ENCODE results near the gene LMBR1L. TPM values are rescaled to one million over a fixed set of nuclear protein-coding genes. Genes with fewer than 3 reads are reported as not detected.
A peak's percentile ranks its signal among the peaks of the same experiment; 100 is the strongest.

LMBR1L gene
- total and polyA plus RNA-seq, 2 of the 13 experiments (the other 11 are each of a cell fraction or from before 2014, with no cell fraction given), result 12.2 to 65.9 TPM

- TF ChIP-seq ZNF841 (CRISPR knock-in tag; IDR thresholded peaks at IDR 0.05; ENCODE audit: borderline replicate concordance) (no peak), SMARCE1 (IDR thresholded peaks at IDR 0.05; ENCODE audit: borderline replicate concordance) (no peak), ZNF136 (CRISPR knock-in tag; IDR thresholded peaks at IDR 0.05; ENCODE audit: low read depth) (no peak), ZNF740 (CRISPR knock-in tag; IDR thresholded peaks at IDR 0.05) (0 out of 2 replicates have a peak, but pooled peaks have one; percentile 28), ZNF788 (CRISPR knock-in tag; IDR thresholded peaks at IDR 0.05; ENCODE audit: borderline replicate concordance) (no peak), HOXA7 (CRISPR knock-in tag; IDR thresholded peaks at IDR 0.05) (no peak), ZNF549 (CRISPR knock-in tag; IDR thresholded peaks at IDR 0.05) (no peak; the same call in 1 of the 2 replicates), ZNF883 (CRISPR knock-in tag; IDR thresholded peaks at IDR 0.05; ENCODE audit: not compliant biosample characterization) (peak; percentile 51), MED8 (CRISPR knock-in tag; IDR thresholded peaks at IDR 0.05; ENCODE audit: insufficient replicate concordance) (no peak), CENPX (CRISPR knock-in tag; IDR thresholded peaks at IDR 0.05) (no peak), RARG (CRISPR knock-in tag; IDR thresholded peaks at IDR 0.05; ENCODE audit: low read depth) (no peak), AKAP8 (CRISPR knock-in tag; IDR thresholded peaks at IDR 0.05) (no peak), ZNF414 (CRISPR knock-in tag; IDR thresholded peaks at IDR 0.05) (no peak), TRIM24 (CRISPR knock-in tag; IDR thresholded peaks at IDR 0.05) (no peak), HOXA9 (CRISPR knock-in tag; IDR thresholded peaks at IDR 0.05; ENCODE audit: borderline replicate concordance) (no peak), HNRNPUL1 (IDR thresholded peaks at IDR 0.05; ENCODE audit: low read depth, low read length) (no peak), SRSF4 (IDR thresholded peaks at IDR 0.05; ENCODE audit: low read depth, low read length, poor library complexity, severe bottlenecking) (no peak), YY1 (IDR thresholded peaks at IDR 0.05; ENCODE audit: insufficient read depth, insufficient replicate concordance, low read depth, low read length) (no peak), CCDC6 (CRISPR knock-in tag; IDR thresholded peaks at IDR 0.05) (peak; percentile 85; the same call in 1 of the 2 replicates), RBM39 (IDR thresholded peaks at IDR 0.05; ENCODE audit: low read depth, low read length, poor library complexity, severe bottlenecking) (peak; percentile 49), ZNF598 (CRISPR knock-in tag; IDR thresholded peaks at IDR 0.05; ENCODE audit: borderline replicate concordance) (peak; percentile 68; the same call in 1 of the 2 replicates), ZNF562 (CRISPR knock-in tag; IDR thresholded peaks at IDR 0.05; ENCODE audit: borderline replicate concordance) (no peak), MYC (CRISPR knock-in tag; IDR thresholded peaks at IDR 0.05; ENCODE audit: borderline replicate concordance) (peak; percentile 75; the same call in 1 of the 2 replicates), CBX2 (IDR thresholded peaks at IDR 0.05; ENCODE audit: low read depth, low read length) (no peak), CBX2 (CRISPR knock-in tag; IDR thresholded peaks at IDR 0.05; ENCODE audit: low read depth) (0 out of 2 replicates have a peak, but pooled peaks have one; percentile 59)
- TF ChIP-seq, protein P1, sequence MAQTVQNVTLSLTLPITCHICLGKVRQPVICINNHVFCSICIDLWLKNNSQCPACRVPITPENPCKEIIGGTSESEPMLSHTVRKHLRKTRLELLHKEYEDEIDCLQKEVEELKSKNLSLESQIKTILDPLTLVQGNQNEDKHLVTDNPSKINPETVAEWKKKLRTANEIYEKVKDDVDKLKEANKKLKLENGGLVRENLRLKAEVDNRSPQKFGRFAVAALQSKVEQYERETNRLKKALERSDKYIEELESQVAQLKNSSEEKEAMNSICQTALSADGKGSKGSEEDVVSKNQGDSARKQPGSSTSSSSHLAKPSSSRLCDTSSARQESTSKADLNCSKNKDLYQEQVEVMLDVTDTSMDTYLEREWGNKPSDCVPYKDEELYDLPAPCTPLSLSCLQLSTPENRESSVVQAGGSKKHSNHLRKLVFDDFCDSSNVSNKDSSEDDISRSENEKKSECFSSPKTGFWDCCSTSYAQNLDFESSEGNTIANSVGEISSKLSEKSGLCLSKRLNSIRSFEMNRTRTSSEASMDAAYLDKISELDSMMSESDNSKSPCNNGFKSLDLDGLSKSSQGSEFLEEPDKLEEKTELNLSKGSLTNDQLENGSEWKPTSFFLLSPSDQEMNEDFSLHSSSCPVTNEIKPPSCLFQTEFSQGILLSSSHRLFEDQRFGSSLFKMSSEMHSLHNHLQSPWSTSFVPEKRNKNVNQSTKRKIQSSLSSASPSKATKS (CRISPR knock-in tag; IDR thresholded peaks at IDR 0.05), result no peak
Measured at GRCh38 chr12:49069507-49070346, 40.9 kb downstream of the LMBR1L start, which contains the start of gene RHEBL1 (continued).
